CD4-positive, alpha-beta T cell treated with Interleukin-17A for 4 hours (primary cell): ENCODE data around the gene ASTL.

Experiments
- DNase-seq: peaks from one replicate; pipeline ENCODE4 v3.0.0-alpha.2; 2020; ENCODE audit warnings: mixed read lengths

Gene ASTL

GRCh38 chr2:96158554-96158940 lies 20.2 kb upstream of the ASTL start:
- DNase-seq, result no peak

GRCh38 chr2:96157649-96158553 lies 19.6 kb upstream of the ASTL start:
- DNase-seq, result peak; percentile 91

GRCh38 chr2:96156926-96157648 lies 18.8 kb upstream of the ASTL start:
- no peak for DNase-seq

GRCh38 chr2:96156011-96156820 lies 17.9 kb upstream of the ASTL start:
- peak; percentile 35 for DNase-seq

GRCh38 chr2:96154506-96155380 lies 16.4 kb upstream of the ASTL start:
- DNase-seq, result no peak

- no peak for DNase-seq
These were observed 15.7 kb upstream of the ASTL start for GRCh38 chr2:96153991-96154431.

- DNase-seq, result no peak
These were observed 15.0 kb upstream of the ASTL start for GRCh38 chr2:96153291-96153713.

GRCh38 chr2:96152304-96153161 lies 14.2 kb upstream of the ASTL start:
- DNase-seq, result no peak

- no peak for DNase-seq
These were observed 13.4 kb upstream of the ASTL start for GRCh38 chr2:96151595-96152303.

GRCh38 chr2:96150791-96151594 lies 12.7 kb upstream of the ASTL start:
- DNase-seq, result no peak

- DNase-seq, result no peak
These were observed 11.8 kb upstream of the ASTL start for GRCh38 chr2:96150007-96150640.

GRCh38 chr2:96148410-96149217 lies 10.3 kb upstream of the ASTL start:
- DNase-seq, result peak; percentile 97

GRCh38 chr2:96147593-96148201 lies 9.4 kb upstream of the ASTL start:
- DNase-seq, result no peak

- no peak for DNase-seq
These were observed 8.7 kb upstream of the ASTL start for GRCh38 chr2:96146881-96147592.

GRCh38 chr2:96146153-96146880 lies 8.0 kb upstream of the ASTL start:
- peak; percentile 89 for DNase-seq

GRCh38 chr2:96145848-96146152 lies 7.5 kb upstream of the ASTL start:
- DNase-seq, result no peak
